Smooth muscle cell of the brain vasculature (primary cell): Measurements from ENCODE around the gene OCA2.
"Not testable (repeated sequence)": the region's sequence is repeated elsewhere in the genome, so short reads cannot be mapped to it uniquely, and the experiment has no call there.

Experiments used
- DNase-seq: peaks from one replicate; pipeline ENCODE4 v3.0.0-alpha.2; 2012; ENCODE audit warnings: low read depth, low spot score

Gene OCA2

GRCh38 chr15:28002136-28002861, 96.8 kb downstream of the OCA2 start:
- DNase-seq: no peak

GRCh38 chr15:28001641-28002040, 97.5 kb downstream of the OCA2 start:
- no peak for DNase-seq

- DNase-seq: no peak
Measured at GRCh38 chr15:27993996-27994780, 104.9 kb downstream of the OCA2 start.

- no peak for DNase-seq
Measured at GRCh38 chr15:27993544-27993943, 105.6 kb downstream of the OCA2 start.

- no peak for DNase-seq
Measured at GRCh38 chr15:27990521-27991515, 108.3 kb downstream of the OCA2 start.

GRCh38 chr15:27989838-27990237, 109.3 kb downstream of the OCA2 start:
- DNase-seq: no peak

GRCh38 chr15:27989427-27989826, 109.7 kb downstream of the OCA2 start:
- no peak for DNase-seq

GRCh38 chr15:27985099-27985498, 114.0 kb downstream of the OCA2 start:
- DNase-seq: no peak

- no peak for DNase-seq
Measured at GRCh38 chr15:27983496-27983895, 115.6 kb downstream of the OCA2 start.

- peak; percentile 6 for DNase-seq
Measured at GRCh38 chr15:27977696-27978095, 121.4 kb downstream of the OCA2 start.

GRCh38 chr15:27973886-27974285, 125.2 kb downstream of the OCA2 start:
- DNase-seq: no peak

- no peak for DNase-seq
Measured at GRCh38 chr15:27970661-27971392, 128.3 kb downstream of the OCA2 start.

GRCh38 chr15:27967541-27967940, 131.6 kb downstream of the OCA2 start:
- no peak for DNase-seq

GRCh38 chr15:27965546-27965945, 133.6 kb downstream of the OCA2 start:
- DNase-seq: no peak

- no peak for DNase-seq
Measured at GRCh38 chr15:27961801-27962200, 137.3 kb downstream of the OCA2 start.

- DNase-seq: no peak
Measured at GRCh38 chr15:27958911-27959578, 140.1 kb downstream of the OCA2 start.

- DNase-seq: no peak
Measured at GRCh38 chr15:27956285-27956684, 142.8 kb downstream of the OCA2 start.

- no peak for DNase-seq
Measured at GRCh38 chr15:27955087-27955486, 144.0 kb downstream of the OCA2 start.

- DNase-seq: not testable (repeated sequence)
Measured at GRCh38 chr15:27952593-27952992, 146.5 kb downstream of the OCA2 start.

- DNase-seq: no peak
Measured at GRCh38 chr15:27951191-27951890, 147.8 kb downstream of the OCA2 start.
